GM12878 (cell line): ENCODE measurements around the gene LRRC8A.

Experiments
- CHD1 ChIP-seq: IDR thresholded peaks from 2 replicates; pipeline ENCODE4 v1.6.1; 2012; ENCODE audit warnings: low read depth, low read length, improper control_type of control experiment
- CREB1 ChIP-seq: IDR thresholded peaks from 2 replicates; pipeline ENCODE4 v1.6.1; 2012; ENCODE audit warnings: low read depth, mild to moderate bottlenecking, inconsistent platforms
- EED ChIP-seq: sonication (generic); IDR thresholded peaks from 2 replicates; pipeline ENCODE4 v1.6.1; 2016; ENCODE audit warnings: antibody characterized with exemption, low read depth
- JUND ChIP-seq: IDR thresholded peaks from 2 replicates; pipeline ENCODE4 v1.6.1; 2012; ENCODE audit warnings: low read depth, mild to moderate bottlenecking, low read length, improper control_type of control experiment, moderate library complexity
- POLR2AphosphoS5 ChIP-seq: IDR thresholded peaks from 2 replicates; pipeline ENCODE4 v1.6.1; 2011; ENCODE audit warnings: mild to moderate bottlenecking, low read length, inconsistent platforms
- TF ChIP-seq, protein P1 (sequence below), 3 experiments: IDR thresholded peaks in 2 of 3; conservative IDR thresholded peaks in 1 of 3; 2 replicates each; pipeline ENCODE4 v1.5.1; 2011; ENCODE audit warnings: low read depth in 3 of 3, low read length in 3 of 3, mild to moderate bottlenecking in 3 of 3, control low read depth in 2 of 3, moderate library complexity in 2 of 3, inconsistent platforms in 1 of 3, mixed read lengths in 1 of 3; ENCODE audit not compliant: control insufficient read depth in 2 of 3, insufficient read depth in 1 of 3; ENCODE audit errors: extremely low read depth in 1 of 3

GRCh38 chr9:128841694-128842492 lies 40.0 kb upstream of the LRRC8A start:
- TF ChIP-seq CREB1: no peak
- no peak for TF ChIP-seq EED
- no peak for TF ChIP-seq CHD1
- no peak for TF ChIP-seq POLR2AphosphoS5
- TF ChIP-seq, protein P1, sequence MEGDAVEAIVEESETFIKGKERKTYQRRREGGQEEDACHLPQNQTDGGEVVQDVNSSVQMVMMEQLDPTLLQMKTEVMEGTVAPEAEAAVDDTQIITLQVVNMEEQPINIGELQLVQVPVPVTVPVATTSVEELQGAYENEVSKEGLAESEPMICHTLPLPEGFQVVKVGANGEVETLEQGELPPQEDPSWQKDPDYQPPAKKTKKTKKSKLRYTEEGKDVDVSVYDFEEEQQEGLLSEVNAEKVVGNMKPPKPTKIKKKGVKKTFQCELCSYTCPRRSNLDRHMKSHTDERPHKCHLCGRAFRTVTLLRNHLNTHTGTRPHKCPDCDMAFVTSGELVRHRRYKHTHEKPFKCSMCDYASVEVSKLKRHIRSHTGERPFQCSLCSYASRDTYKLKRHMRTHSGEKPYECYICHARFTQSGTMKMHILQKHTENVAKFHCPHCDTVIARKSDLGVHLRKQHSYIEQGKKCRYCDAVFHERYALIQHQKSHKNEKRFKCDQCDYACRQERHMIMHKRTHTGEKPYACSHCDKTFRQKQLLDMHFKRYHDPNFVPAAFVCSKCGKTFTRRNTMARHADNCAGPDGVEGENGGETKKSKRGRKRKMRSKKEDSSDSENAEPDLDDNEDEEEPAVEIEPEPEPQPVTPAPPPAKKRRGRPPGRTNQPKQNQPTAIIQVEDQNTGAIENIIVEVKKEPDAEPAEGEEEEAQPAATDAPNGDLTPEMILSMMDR (IDR thresholded peaks at IDR 0.05 in 2 of 3, conservative IDR thresholded peaks at IDR 0.05 in 1 of 3; ENCODE audit: control insufficient read depth in 2 of 3, extremely low read depth in 1 of 3, insufficient read depth in 1 of 3, low read depth in 3 of 3, low read length in 3 of 3): no peak
- no peak for TF ChIP-seq JUND
